Fibroblast of villous mesenchyme (primary cell): Measurements from ENCODE around the gene FAM184B. TPM values are rescaled to one million over a fixed set of nuclear protein-coding genes. Genes with fewer than 3 reads are reported as not detected.

Source experiments
- DNase-seq: peaks from one replicate; pipeline ENCODE4 v3.0.0-alpha.2; 2010; ENCODE audit warnings: low read depth
- H3K4me3 ChIP-seq: 2 replicates; pipeline ENCODE4 v1.5.1; 2011; ENCODE audit warnings: low read depth, mild to moderate bottlenecking, low read length
- CTCF ChIP-seq: IDR thresholded peaks from 2 replicates; pipeline ENCODE4 v1.5.1; 2012; ENCODE audit warnings: low read depth, mild to moderate bottlenecking, low read length; ENCODE audit not compliant: insufficient read depth
- total RNA-seq: library from RNA; depleted of rRNA; stranded (reverse); fragments of >200 nt; gene quantifications from 2 replicates; pipeline ENCODE4 v1.2.3, GENCODE V29; 2012

The FAM184B gene
- total RNA-seq, 1 donor: not detected

GRCh38 chr4:17723648-17724047 is 57.8 kb downstream of the FAM184B start:
- no peak overlapping the region for H3K4me3 ChIP-seq
- DNase-seq: no peak
- no peak for TF ChIP-seq CTCF

GRCh38 chr4:17722356-17722700 is 59.1 kb downstream of the FAM184B start:
- TF ChIP-seq CTCF: no peak
- DNase-seq: no peak
- no peak overlapping the region for H3K4me3 ChIP-seq

DNA sequence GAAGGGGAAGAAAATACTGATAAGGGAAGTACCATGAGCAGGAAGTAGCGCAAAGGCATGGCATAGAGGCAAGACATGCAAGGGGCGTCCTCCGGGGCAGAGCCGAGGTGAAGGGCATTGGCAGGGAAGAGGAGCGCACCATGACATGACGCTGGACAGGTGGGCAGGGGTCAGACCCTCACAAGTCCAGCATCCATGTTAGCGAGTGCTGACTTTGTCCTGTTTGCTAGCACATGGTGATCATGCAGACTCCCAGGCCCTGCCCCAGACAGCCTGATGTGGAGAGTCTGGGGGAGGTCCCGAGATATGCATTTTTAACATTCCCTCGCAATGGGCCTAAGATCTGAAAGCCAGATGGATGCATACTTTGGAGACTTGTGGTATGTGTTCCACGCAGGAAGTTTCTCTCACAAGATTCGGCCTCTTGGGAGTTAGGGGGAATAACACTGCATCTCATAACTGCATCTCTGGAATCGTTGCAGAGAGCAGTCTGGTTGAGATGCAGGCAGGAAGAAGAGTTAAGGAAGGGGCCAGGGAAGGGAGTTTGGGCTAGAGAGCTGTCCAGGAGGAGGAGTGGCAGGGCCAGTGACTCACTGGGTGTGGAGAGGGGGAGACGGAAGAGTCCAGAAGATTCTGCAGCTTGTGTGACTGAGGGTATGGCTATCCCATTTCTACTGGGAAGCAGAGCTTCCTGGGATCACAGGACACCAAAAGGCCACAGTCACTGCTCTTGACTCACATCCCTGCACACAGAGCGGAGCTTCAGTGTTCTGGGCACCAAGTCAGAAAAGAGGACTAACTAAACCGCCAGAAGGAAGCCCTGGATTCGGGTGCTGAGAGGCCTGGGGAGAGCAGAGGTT is 59.7 kb downstream of the FAM184B start:
- TF ChIP-seq CTCF: no peak

DNA sequence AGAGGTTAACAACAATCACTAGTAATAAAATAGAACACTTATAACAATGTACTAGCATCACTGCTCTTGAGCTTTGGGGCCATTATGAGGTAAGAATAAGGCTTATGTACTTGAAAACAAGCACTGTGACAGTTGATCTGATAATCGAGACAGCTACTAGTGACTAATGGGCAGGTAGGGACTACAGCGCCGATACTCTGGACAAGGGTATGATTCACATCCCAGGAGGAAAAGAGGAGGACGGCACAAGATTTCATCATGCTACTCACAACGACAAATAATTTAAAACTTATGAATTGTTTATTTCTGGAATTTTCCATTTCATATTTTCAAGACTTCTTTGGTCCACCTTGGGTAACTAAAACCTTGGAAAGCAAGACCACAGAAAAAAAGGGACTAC is 62.3 kb downstream of the FAM184B start:
- TF ChIP-seq CTCF: no peak
- no peak for DNase-seq
- no peak overlapping the region for H3K4me3 ChIP-seq

More for the DNA sequence above, 59.7 kb downstream of the FAM184B start:
- no peak overlapping the region for H3K4me3 ChIP-seq
- peak; percentile 27 for DNase-seq

GRCh38 chr4:17718471-17718870 is 63.0 kb downstream of the FAM184B start:
- no peak for TF ChIP-seq CTCF
- no peak overlapping the region for H3K4me3 ChIP-seq
- no peak for DNase-seq

DNA sequence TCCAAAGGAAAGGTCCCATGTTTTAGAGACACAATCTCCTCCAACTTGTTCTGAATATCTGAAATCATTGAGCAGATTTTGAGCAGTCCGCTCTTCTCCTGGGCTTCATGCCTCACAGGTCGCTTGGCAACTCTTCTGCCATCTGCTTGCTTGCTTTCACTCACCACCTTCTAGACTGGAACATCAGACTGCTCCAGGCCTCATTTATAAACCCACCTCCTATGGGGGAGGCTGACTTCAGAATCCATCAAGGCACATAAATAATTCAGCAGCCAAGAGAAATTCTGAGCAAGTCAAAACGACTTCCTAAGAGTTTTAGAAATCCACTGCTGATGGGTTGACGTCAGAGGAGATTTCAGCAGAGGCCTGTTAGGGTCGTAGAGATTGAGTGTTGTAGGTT is 64.1 kb downstream of the FAM184B start:
- TF ChIP-seq CTCF: no peak
- no peak overlapping the region for H3K4me3 ChIP-seq
- DNase-seq: no peak

DNA sequence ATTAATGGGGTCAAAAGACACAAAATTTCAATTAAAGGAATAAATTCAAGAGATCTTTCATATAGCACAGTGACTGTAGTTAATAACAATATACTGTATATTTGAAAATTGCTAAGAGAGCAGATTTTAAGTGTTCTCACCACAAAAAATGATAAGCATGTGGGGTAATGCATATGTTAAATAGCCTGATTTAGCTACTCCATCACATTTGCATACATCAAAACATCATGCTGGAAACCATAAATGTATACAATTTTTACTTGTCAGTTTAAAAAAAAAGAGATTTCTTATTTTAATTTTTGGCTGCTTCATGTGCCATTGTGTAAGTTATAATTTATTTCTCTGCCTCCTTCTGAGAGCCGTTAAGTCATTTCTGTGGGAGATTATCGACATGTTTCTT is 65.9 kb downstream of the FAM184B start:
- no peak for TF ChIP-seq CTCF
- H3K4me3 ChIP-seq: no peak overlapping the region
- no peak for DNase-seq
